ENCODE data around the gene OR6Y1.

The OR6Y1 gene

GRCh38 chr1:158554352-158554751 is at the start of gene OR6Y1:
Gene OR6Y1, minus strand, starts transcription at chr1:158554405. Its CDS starts 6,300 bp downstream, at chr1:158548105.
- no peak within 1 kb of the TSS for H3K4me3 ChIP-seq (replicated peaks; ENCODE audit: low read depth, low read length)
- DNase-seq (ENCODE audit: extremely low read depth, low read depth), result no peak
- no peak for TF ChIP-seq CTCF (IDR thresholded peaks at IDR 0.05; ENCODE audit: low read depth, low read length, missing control alignments)

- H3K4me3 ChIP-seq (replicated peaks; ENCODE audit: low read depth, low read length), result no peak overlapping the region
- no peak for DNase-seq (ENCODE audit: extremely low read depth, low read depth)
- TF ChIP-seq CTCF (IDR thresholded peaks at IDR 0.05; ENCODE audit: low read depth, low read length, missing control alignments), result no peak
Observed at GRCh38 chr1:158600735-158601134, 46.5 kb upstream of the OR6Y1 start.

GRCh38 chr1:158586942-158587341 is 32.7 kb upstream of the OR6Y1 start:
- DNase-seq (ENCODE audit: extremely low read depth, low read depth), result no peak
- no peak overlapping the region for H3K4me3 ChIP-seq (replicated peaks; ENCODE audit: low read depth, low read length)
- no peak for TF ChIP-seq CTCF (IDR thresholded peaks at IDR 0.05; ENCODE audit: low read depth, low read length, missing control alignments)

- DNase-seq (ENCODE audit: extremely low read depth, low read depth), result no peak
- TF ChIP-seq CTCF (IDR thresholded peaks at IDR 0.05; ENCODE audit: low read depth, low read length, missing control alignments), result no peak
Observed at GRCh38 chr1:158583962-158584361, 29.8 kb upstream of the OR6Y1 start.

GRCh38 chr1:158579733-158580132 is 25.5 kb upstream of the OR6Y1 start, which contains the start of gene OR10X1:
Gene OR10X1, minus strand, starts transcription at chr1:158579899. Its CDS starts 0 bp downstream, at chr1:158579899.
- H3K4me3 ChIP-seq (replicated peaks; ENCODE audit: low read depth, low read length), result no peak within 1 kb of the TSS
- no peak for TF ChIP-seq CTCF (IDR thresholded peaks at IDR 0.05; ENCODE audit: low read depth, low read length, missing control alignments)
- no peak for DNase-seq (ENCODE audit: extremely low read depth, low read depth)

More at GRCh38 chr1:158583962-158584361, 29.8 kb upstream of the OR6Y1 start:
- H3K4me3 ChIP-seq (replicated peaks; ENCODE audit: low read depth, low read length), result no peak overlapping the region

- no peak for TF ChIP-seq CTCF (IDR thresholded peaks at IDR 0.05; ENCODE audit: low read depth, low read length, missing control alignments)
- DNase-seq (ENCODE audit: extremely low read depth, low read depth), result no peak
Observed at GRCh38 chr1:158577561-158577960, 23.4 kb upstream of the OR6Y1 start.

GRCh38 chr1:158572226-158572625 is 18.0 kb upstream of the OR6Y1 start:
- no peak for TF ChIP-seq CTCF (IDR thresholded peaks at IDR 0.05; ENCODE audit: low read depth, low read length, missing control alignments)
- no peak for DNase-seq (ENCODE audit: extremely low read depth, low read depth)
- H3K4me3 ChIP-seq (replicated peaks; ENCODE audit: low read depth, low read length), result no peak overlapping the region

More at GRCh38 chr1:158577561-158577960, 23.4 kb upstream of the OR6Y1 start:
- H3K4me3 ChIP-seq (replicated peaks; ENCODE audit: low read depth, low read length), result no peak overlapping the region

Data from HFF-Myc (cell line).